NCI-H2029 (cell line): ENCODE measurements around the gene ARPIN.
A peak's percentile ranks its signal among the peaks of the same experiment; 100 is the strongest.
"Not testable (repeated sequence)": the region's sequence is repeated elsewhere in the genome, so short reads cannot be mapped to it uniquely, and the experiment has no call there.

Experiments
- DNase-seq: peaks from one replicate; lab custom pipeline; 2025; lab: John Stamatoyannopoulos, UW

The ARPIN gene

DNA sequence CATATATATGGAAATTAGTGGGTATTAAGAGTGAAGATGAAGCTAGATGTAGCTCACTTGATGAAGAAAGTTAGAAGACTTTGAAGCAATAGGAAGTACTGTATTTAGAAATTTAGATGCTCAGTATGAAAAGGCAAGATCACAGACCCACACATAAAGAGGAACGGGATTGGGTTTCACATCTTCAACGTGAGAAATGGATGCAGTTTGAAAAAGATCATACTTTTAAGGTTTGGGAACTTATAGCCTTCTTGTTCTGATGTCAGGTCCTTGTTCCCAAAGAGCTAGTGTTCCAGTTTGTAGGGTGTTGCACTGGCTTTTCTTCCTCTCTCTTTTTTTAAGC is 35.7 kb downstream of the ARPIN start:
- no peak for DNase-seq

DNA sequence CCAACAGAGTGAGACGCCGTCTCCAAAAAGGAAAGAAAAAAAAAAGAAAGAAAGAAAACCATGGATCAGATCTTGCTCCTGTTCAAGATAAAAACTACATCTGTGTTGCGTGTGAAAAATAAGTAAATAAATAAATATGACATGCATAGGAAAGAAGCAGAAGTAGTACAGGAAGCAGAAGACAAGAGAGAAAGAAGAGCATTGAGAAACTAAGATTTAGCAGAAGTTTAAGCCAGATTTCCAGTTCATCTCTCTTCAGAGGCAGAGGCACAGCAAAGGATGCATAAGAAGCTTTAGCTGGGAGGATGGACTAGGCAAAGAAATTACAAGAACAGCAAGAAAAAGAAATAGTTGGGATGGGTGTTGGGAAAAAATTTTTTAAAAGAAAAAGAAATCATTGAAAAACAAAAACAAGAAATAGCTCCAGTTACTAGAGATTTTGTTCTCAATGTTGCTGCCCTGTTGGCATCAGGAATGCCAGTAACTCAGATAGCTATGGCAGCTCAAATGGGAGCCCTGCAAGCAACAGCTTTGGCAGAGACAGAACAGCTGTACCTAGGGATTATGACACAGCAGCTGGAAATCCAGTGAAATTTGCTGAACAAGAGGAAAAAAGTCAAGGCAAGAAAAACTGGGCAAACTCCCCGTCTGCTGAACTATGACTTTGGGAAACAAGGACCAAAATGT is 36.2 kb downstream of the ARPIN start:
- DNase-seq = no peak

DNA sequence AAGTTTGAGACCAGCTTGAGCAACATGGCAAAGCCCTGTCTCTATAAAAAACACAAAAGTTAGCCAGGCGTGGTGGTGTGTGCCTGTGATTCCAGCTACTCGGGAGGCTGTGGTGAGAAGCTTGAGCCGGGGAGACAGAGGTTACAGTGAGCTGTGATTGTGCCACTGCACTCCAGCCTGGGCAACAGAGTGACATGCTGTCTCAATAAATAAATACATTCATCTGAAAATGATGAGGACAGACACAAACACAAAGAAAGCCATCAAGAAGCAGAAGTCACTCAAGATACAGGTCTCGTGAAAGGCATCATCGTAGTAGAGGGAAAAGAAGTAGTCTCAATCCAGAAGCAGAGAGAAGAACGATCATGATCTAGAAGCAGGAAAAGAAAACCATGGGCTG is 37.0 kb downstream of the ARPIN start:
- no peak for DNase-seq

DNA sequence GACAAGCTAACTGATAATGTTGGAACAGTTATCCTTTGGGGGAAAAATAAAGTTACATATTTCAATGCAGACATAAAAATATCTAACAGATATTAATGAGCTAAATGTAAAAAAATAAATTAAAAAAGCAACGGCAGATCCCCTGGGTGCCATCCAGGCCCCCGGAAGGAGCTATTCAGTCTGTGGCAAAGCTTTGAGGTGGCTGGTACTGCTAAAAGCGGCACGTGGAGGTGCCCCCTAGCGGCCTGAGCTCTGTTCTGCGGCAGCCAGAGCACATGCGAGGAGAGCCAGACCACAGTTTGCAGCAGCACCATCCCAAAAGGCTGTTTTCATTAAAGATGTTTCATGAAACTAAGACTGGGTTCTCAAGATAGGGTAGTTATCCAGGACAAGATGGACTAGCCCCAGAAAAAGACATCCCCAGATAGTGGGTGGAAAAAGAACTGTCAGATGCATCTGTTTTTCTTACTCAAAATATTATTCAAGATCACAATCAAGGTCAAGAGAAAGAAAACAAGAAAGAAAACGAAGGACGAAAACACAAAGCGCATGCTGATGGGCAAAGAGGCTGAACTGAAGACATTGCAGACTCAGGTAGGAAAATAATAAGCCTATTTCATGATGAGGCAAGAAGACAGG is 37.7 kb downstream of the ARPIN start:
- DNase-seq = peak; percentile 36

DNA sequence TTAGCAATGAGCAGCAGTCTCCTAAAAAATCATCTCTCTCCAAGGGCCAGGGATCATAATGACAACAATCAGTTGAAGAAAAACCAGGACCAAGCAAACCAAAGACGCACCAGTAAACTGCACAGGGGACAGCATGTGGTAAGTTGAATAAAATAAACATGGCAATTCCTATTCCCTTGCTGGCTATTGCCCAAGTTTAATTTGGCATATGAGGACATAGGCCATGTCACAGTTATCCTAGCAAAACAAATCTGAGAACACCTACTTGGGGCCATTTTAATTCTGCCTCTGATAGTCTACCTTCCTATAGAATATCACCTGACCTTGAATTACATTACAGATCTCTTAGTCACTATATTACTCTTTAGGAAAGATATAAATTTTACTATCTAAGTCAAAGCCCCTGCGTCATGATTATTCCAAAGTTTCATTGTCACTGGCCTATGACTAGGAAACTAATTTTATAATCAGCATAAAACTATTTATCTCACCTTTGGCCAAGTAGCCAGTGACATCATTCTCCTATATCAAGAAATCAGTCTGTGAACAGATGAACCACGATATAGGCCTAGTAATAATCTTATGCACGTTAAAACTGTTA is 42.0 kb downstream of the ARPIN start:
- no peak for DNase-seq

DNA sequence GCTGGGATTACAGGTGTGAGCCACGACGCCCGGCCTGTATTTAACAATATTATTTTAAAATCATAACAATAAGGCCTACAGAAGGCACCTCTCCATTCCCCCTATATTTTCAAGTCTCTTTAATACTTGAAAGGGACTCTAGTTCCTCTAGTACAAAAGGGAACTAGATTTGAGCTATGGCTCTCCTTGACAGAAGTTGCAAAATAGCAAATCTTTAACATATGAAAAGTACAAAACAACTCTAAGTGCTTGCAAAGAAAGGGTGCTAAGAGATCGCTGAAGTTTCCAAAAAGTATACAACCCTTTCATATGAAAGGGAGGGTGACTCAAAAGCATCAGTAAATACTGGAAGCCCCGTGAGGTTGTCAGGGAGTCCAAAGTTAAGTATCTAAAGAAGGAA is 42.7 kb downstream of the ARPIN start:
- no peak for DNase-seq

DNA sequence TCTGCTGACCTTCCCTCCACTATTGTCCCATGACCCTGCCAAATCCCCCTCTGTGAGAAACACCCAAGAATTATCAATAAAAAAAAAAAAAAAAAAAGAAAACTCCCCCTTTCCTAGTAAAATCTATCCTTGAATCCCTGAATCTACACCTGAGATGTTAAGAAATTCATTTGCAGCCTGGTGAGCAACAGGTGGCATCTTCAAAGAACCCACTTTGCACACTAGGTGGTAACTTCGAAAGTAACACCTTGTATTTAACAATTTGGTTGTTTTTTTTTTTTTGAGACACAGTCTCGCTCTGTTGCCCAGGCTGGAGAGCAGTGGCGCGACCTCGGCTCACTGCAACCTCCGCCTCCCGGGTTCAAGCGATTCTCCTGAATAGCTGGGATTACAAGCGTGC is 43.3 kb downstream of the ARPIN start:
- DNase-seq = not testable (repeated sequence)

DNA sequence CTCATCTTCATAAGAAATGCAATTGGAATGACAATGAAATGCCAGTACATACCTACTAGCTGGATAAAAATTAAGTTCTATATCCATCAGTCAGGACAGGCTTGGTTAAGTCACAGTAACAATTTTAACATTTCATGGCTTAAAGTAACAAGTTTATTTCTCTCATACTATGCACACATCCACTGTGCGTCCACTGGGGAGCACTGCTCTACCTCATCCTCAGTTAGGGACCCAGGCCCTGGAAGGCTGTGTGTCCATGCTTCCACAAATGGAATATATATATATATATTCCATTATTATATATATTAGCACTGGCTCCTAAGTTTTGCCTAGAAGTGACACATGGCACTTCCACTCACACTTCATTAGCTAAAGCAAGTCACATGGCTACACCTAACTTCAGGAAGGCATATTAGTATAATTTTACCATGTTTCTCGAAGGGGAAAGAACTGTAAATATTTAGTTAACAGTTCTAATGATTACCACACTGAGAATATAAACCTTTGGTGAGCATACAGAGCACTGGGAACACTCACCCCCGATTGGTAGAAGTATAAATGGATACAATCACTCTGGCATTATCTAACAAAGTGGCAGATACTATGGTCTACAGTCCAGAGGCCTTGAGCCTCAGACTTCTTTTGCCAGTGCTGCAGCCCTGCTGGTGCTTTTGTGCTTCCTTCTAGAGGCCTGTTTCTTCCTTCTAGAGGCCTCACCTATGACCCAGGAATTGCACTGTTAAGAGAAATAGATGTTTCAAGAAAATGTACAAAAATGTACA is 47.6 kb downstream of the ARPIN start:
- DNase-seq = no peak

DNA sequence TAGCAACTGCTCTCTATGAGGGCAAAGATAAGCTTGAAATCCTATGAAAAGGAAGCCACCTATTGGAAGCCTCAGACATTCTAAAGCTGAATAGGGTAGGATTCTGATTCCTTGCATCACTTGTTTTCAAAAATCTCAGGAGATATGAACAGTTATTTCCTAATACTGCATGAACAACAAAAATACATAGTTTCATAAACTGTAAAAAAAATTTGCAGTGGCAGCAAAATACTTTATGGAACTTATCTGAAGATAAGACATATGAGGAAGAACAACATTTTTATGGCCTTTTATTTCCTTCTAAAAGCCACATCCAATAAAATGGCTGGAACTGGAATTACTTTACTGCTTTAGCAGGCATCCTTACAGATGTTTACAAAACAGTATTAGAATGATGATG is 48.8 kb downstream of the ARPIN start:
- DNase-seq = no peak

DNA sequence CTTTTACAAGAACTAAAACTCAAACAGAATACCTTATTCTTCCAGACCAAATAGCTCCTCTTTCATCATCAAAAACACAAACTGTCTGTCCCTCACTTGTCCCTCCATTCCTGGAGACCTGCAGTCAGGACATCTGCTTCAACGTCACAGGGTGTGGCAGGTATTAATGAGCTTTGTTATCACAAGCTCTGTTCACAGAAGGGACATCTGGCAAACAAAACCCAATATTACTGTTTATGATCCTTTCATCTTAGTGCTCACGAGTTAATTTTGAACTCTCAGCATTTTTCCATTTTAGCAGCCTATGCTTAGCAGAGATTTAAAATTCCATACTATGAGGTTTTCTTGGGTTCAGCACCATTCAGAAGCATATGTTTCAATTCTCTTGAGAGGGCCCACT is 51.9 kb downstream of the ARPIN start:
- no peak for DNase-seq

DNA sequence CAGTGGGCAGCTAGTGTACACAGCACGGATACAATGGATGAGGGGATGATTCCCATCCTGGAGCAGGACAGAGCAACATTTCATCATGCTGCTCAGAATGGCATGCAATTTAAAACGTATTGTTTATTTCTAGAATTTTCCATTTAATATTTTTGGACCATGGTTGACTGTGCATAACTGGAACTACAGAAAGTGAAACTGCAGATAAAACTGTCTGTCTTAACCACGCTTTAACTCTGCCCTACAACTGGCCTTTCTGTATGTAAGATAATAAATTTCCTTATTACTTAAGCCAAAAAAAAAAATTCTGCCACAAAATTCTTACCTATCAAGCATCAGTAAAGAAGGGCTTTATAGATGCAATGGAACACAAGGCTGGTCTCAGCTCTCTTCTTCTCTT is 52.3 kb downstream of the ARPIN start:
- DNase-seq = no peak

DNA sequence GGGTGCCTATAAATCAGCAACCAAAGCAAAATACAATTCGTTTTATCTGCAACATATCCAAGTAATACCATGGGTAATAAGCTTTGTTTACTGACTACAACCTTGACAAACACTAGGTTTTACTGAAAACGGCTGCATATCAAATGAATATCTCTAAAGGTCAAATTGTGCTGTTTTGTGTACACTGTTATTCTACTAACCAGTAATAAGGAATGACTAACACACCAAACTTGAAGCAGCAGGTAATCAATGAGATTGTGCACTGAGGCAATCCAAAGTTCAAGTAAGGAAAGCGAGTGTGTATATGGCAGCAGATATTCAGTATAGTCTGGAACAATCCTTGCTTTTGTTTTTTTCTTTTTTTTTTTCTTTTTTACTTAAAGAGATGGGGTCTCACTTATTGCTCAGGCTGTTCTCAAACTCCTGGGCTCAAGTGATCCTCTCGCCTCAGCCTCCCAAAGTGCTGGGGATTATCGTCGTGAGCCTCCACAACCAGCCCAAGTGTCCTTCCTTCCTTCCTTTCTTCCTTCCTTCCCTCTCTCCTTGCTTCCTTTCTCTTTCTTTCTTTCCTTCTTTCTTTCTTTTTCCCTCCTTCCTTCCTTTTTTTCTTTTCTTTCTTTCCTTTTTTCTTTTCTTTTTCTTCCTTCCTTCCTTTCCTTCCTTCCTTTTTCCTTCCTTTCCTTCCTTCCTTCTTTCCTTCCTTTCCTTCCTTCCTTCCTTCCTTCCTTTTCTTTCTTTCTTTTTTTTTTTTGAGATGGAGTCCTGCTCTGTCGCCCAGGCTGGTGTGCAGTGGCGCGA is 53.9 kb downstream of the ARPIN start:
- DNase-seq = no peak

DNA sequence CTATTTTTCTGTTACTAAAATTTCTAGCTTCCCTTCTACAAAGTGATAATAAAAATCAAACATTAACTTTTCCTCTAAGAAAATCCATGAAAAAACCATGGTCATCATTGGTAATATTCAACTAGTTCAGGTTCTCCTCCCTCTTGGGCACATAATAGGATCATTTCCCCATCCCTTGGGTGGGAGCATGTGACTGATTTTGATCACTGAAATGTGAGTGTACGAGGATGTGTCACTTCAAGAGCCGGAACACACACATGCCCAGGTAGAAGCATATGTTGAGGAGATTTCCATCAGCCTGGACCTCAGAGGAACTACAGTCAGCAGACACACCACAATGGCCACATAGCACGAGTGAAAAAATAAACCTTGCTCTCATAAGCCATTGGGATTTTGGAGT is 55.1 kb downstream of the ARPIN start:
- no peak for DNase-seq

DNA sequence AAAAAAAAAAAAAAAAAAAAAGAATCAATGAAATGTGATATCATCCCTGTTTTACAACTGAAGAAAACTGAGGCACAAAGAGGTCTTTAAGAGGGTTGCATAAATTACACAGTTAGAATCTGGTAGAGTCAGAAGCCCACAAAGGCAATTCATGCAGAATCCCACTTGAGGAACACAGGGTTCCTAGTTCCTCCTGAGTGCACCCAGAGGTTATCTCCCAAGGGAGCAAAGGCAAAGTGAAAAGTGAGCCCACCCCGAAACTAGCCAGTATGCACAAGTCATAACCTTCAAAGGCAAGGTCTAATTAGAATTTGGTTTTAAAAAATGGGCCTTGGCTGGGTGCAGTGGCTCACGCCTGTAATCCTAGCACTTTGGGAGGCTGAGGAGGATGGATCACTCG is 56.8 kb downstream of the ARPIN start:
- DNase-seq = no peak

DNA sequence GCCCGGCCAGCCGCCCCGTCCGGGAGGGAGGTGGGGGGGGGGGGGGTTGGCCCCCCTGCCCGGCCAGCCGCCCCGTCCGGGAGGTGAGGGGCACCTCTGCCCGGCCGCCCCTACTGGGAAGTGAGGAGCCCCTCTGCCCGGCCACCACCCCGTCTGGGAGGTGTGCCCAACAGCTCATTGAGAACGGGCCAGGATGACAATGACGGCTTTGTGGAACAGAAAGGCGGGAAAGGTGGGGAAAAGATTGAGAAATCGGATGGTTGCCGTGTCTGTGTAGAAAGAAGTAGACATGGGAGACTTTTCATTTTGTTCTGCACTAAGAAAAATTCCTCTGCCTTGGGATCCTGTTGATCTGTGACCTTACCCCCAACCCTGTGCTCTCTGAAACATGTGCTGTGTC is 57.9 kb downstream of the ARPIN start:
- not testable (repeated sequence) for DNase-seq

DNA sequence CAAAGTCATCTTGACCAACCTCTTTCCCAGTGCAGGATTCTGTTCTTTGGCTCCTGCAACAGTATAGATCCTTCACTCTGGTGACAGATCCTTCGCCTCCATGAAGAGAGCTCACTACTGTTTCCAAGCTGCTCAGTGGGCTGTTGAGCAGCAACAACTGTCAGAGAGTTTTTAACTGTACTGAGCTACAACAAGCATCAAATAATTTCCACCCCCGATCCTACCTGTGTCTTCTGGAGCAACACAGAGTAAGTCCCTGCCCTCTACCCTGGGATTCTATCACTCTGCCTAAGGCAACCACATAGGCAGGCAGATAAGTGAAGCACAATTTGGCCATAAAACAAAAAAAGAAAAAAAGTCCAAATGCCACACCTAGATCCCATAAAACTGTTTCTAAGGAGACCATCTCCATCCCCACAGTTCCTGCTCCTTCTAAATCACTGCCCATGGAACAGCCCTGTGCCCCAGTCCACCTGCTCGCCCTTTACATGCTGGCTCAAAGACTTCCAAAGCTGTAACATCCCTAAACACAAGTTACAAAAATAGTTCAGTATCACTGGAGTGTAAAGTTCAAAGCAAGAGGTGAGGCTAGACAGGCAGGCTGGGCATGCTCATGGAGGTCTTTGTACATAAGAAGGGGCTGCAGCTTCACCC is 60.3 kb downstream of the ARPIN start:
- no peak for DNase-seq

DNA sequence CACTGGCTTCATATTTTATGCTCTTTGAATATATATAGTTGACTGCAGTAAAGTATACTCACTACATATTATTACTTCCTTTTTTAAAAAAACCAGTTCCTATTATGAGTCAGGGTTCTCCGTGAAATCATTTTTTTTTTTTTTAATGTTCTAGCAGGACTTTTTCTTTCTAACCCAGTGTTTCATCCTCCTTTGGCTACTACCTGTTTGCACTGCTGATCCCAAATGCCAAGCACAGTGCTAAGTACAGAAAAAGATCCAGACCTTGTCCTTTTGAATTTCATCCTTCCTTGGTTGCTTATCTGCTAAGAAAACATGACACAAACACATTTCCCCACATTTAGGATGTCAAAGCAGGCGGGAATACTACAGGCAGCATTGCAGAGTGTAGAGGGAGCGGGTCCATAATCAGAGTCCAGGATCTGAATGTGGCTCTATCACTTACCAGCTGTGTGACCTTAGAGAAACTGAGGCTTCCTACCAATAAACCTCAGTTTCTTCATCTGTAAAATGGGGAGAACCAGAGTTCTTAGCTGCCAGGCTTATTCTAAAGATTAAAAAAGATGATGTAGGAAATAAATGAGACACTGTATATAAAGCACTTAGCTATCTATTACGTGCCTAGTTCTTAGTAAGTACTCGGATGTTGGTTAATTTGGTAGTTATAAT is 60.9 kb downstream of the ARPIN start:
- no peak for DNase-seq

DNA sequence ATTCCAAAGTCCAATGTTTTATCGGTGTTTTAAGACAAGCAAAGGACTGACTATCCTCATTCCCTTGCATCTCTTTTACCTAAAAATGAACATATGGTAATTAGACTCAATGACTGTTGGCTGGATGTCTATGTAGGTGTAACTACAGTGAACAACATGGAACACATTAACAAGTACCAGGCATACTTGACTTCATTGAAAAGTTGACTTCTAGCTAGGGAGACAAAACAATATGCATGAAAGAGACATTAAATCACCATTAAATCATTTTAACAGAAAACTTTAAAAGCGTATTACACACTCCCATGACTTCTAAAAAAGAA is 63.8 kb downstream of the ARPIN start:
- no peak for DNase-seq

DNA sequence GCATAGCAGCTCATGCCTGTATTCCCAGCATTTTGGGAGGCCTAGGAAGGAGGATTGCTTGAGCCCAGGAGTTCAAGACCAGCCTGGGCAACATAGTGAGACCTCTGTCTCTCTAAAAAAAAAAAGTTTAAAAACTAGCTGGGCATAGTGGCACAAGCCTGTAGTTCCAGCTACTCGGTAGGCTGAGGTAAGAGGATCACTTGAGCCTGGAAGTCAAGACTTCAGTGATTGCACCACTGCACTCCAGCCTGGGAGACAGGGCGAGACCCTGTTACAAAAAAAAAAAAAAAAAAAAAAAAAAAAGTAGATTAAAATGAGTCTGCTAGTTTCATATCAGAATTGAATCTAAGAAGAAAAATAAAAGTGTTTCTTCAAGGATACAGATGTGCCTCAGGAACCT is 65.7 kb downstream of the ARPIN start:
- no peak for DNase-seq

DNA sequence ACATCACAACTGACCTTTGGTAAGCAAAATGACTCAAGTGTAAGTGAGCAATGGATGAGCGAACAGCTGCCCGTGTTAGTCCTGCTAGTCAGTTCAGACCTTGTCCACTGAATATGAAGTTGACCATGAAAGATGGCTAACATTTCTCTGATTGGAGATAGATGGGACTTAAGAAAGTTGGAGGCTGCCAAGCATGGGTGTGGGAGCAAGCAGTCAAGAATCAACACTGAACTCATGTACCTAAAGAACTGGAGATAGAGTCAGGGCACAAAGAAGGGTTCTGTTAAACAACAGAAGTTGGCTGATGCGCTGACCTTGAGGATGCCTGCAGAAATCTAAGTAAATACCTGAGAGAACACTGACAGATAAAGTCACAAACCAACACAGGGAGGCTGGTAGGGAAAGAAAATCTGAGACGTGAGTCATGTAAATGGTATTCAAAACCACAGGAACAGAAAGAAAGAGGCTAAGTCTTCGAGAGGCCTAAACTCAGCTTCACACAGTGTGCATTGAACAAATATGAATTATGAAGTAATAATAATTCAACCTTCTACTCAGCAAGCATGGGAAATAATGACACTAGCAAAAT is 67.4 kb downstream of the ARPIN start:
- no peak for DNase-seq
